ENCODE measurements around the gene ANKRD44.

The ANKRD44 gene

DNA sequence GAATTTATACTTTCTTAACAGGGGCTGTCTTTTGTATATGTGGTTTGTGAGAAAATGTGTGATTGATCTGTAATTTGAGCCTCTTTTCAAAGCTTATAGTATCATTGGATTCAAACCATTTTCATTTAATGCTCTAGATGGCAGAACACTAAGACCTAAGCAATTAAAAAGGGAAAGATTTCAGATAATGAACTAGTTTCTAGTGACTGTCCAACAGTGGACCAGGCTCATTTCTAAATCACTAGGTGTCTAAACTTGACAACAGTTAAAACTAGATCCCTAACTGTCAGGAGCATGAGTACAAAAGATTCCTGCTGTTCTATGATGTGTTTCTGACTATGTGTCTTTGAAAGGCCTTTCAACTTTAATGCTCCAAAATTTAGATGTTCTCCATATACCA lies 54.6 kb downstream of the ANKRD44 start:
- no peak for DNase-seq (ENCODE audit: low read depth, low spot score)
- TF ChIP-seq, protein P1, sequence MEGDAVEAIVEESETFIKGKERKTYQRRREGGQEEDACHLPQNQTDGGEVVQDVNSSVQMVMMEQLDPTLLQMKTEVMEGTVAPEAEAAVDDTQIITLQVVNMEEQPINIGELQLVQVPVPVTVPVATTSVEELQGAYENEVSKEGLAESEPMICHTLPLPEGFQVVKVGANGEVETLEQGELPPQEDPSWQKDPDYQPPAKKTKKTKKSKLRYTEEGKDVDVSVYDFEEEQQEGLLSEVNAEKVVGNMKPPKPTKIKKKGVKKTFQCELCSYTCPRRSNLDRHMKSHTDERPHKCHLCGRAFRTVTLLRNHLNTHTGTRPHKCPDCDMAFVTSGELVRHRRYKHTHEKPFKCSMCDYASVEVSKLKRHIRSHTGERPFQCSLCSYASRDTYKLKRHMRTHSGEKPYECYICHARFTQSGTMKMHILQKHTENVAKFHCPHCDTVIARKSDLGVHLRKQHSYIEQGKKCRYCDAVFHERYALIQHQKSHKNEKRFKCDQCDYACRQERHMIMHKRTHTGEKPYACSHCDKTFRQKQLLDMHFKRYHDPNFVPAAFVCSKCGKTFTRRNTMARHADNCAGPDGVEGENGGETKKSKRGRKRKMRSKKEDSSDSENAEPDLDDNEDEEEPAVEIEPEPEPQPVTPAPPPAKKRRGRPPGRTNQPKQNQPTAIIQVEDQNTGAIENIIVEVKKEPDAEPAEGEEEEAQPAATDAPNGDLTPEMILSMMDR (IDR thresholded peaks at IDR 0.05; ENCODE audit: insufficient read depth, low read length, missing control alignments) = no peak
- POLR2A ChIA-PET = no interaction called here
- H3K4me3 ChIP-seq (ENCODE audit: low read depth, low read length) = no peak overlapping the region
- CTCF ChIA-PET = interaction anchor here (0.9 to 1.0 kb wide), 2 partner anchors 8 to 132 kb away, joined by 3 read pairs; no protein-coding TSS in a partner anchor

DNA sequence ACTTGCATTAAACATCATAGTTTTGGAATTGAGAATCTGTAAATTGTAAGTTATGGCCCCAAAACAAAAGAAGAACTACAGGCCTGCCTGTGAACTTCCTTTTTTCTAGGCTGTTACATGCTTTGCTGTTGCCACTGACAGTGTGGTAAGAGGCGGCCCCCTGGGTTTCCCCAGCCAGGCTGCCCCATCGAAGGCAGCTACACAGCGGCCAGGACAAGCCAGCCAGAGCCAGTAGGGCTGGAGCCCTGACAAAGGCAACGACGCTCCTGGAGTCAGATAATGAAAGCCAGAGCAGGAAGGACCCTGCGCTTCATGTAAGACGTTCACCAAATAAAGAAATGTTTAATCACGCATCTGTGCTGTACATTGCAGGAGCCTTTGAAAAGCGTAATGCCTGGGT lies 55.0 kb downstream of the ANKRD44 start:
- TF ChIP-seq, protein P1 (IDR thresholded peaks at IDR 0.05; ENCODE audit: insufficient read depth, low read length, missing control alignments) = no peak
- H3K4me3 ChIP-seq (ENCODE audit: low read depth, low read length) = peak overlapping the region; percentile 21
- CTCF ChIA-PET = interaction anchor here (0.9 to 1.0 kb wide), 3 partner anchors 9 to 142 kb away, joined by 3 to 4 read pairs (median 3); no protein-coding TSS in a partner anchor
- DNase-seq (ENCODE audit: low read depth, low spot score) = no peak
- POLR2A ChIA-PET = no interaction called here

DNA sequence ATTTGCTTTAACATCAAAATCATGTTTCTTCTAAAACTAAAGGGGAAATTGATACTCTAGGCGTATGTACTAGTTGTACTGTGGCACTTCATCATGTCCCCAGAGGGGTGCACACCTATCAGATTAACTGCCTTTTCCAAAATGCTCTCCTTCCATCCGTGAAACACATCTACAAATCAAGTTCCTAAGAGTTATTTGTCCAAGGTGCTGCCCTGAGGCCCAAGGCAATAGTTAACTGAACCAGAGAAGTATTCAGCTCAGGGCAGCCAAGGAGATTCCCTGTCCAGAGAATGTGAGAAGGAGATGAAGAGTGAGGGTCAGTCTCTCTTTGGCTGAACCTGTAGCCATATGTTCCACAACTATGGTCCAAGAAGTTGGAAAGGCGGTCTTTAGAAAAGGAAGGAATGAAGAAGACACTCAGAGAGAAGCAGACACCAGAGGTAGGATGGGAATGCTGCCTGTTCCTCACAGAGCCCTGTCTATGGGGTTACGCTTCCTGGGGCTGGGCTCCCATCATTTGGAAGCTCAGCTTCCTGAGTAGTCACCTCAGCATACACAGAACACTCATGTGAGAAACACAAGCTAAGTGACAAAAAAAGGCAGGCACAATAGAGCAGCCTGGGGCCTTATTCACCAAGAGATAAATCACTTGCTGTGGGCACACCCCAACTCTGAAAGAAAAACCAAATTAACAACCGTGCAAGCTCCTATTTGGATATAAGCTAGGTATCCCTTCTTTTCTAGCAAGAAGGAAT lies 55.6 kb downstream of the ANKRD44 start:
- ChIA-PET POLR2A (no interaction called here), CTCF (interaction anchor here (0.9 to 1.0 kb wide), 2 partner anchors 131 to 142 kb away, joined by 3 to 4 read pairs; no protein-coding TSS in a partner anchor)
- TF ChIP-seq, protein P1 (IDR thresholded peaks at IDR 0.05; ENCODE audit: insufficient read depth, low read length, missing control alignments) = no peak
- H3K4me3 ChIP-seq (ENCODE audit: low read depth, low read length) = no peak overlapping the region
- DNase-seq (ENCODE audit: low read depth, low spot score) = no peak

DNA sequence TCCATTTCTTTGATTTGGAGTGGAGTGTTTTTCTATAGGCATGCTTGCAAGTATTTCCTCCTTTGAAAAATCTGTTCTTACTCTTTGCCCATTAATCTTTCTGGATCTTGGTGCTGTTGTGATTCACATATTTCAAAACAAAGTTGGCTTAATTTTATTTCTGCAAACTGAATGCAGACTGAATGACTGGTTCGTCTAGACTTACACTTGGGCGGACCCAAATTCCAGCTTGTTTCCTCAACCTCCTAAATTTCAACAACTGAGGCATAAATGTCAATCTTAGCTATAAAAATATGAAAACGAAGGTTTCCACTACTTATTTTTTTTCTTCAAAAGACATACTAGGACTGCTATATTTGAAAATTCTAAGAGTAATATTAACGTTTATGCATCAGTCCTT lies 59.0 kb downstream of the ANKRD44 start:
- DNase-seq (ENCODE audit: low read depth, low spot score) = peak; percentile 36
- TF ChIP-seq, protein P1 (IDR thresholded peaks at IDR 0.05; ENCODE audit: insufficient read depth, low read length, missing control alignments) = no peak
- POLR2A ChIA-PET = no interaction called here
- H3K4me3 ChIP-seq (ENCODE audit: low read depth, low read length) = no peak overlapping the region
- CTCF ChIA-PET = interaction anchor here (1.0 to 1.9 kb wide), 5 partner anchors 13 to 60 kb away, joined by 3 to 5 read pairs (median 3); partner anchors contain the start of gene ANKRD44

DNA sequence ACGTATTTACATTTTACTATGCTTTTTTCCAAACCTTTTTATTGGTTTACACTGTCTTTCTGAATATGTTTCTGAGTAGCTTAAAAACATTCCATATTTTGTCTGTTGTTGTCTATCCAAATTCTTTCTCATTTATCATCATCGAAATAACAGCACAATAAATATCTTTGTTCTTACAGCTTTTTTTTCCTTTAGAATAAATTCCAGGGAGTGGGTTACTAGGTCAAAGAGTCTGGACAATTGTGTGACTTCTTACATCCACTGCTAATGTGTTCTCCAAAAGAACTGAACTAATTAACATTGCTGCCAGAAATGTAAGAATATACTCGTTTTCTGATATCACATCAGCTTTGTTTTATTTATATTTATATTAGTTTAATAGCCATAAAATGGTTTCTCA lies 59.4 kb downstream of the ANKRD44 start:
- DNase-seq (ENCODE audit: low read depth, low spot score) = no peak
- ChIA-PET CTCF (interaction anchor here (1.0 to 1.9 kb wide), 5 partner anchors 14 to 60 kb away, joined by 3 to 5 read pairs (median 3); partner anchors contain the start of gene ANKRD44), POLR2A (no interaction called here)
- no peak overlapping the region for H3K4me3 ChIP-seq (ENCODE audit: low read depth, low read length)
- TF ChIP-seq, protein P1 (IDR thresholded peaks at IDR 0.05; ENCODE audit: insufficient read depth, low read length, missing control alignments) = no peak

DNA sequence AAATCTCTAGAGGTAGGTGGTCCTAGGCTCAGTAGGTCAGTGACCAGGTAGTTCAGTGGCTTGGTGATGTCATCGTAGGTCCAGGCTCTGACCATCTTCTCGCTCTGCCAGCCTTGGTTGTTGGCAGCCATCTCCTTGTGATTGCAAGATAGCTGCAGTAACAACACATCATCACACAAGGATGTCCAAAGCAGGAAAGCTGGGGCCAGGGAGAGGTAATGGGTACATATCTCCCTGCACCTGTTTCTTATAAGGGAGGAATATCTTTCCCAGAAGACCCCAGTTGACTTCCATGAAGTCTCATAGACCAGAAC lies 60.5 kb downstream of the ANKRD44 start:
- CTCF ChIA-PET = interaction anchor here (1.4 to 1.9 kb wide), 2 partner anchors 13 to 61 kb away, joined by 3 to 5 read pairs; no protein-coding TSS in a partner anchor
- no peak overlapping the region for H3K4me3 ChIP-seq (ENCODE audit: low read depth, low read length)
- DNase-seq (ENCODE audit: low read depth, low spot score) = no peak
- POLR2A ChIA-PET = no interaction called here
- TF ChIP-seq, protein P1 (IDR thresholded peaks at IDR 0.05; ENCODE audit: insufficient read depth, low read length, missing control alignments) = no peak

All from AG04449 (cell line).